Measurements from ENCODE around the gene SGPL1.

The SGPL1 gene

GRCh38 chr10:70886921-70887665, 71.3 kb downstream of the SGPL1 start:
- no peak for DNase-seq

DNA sequence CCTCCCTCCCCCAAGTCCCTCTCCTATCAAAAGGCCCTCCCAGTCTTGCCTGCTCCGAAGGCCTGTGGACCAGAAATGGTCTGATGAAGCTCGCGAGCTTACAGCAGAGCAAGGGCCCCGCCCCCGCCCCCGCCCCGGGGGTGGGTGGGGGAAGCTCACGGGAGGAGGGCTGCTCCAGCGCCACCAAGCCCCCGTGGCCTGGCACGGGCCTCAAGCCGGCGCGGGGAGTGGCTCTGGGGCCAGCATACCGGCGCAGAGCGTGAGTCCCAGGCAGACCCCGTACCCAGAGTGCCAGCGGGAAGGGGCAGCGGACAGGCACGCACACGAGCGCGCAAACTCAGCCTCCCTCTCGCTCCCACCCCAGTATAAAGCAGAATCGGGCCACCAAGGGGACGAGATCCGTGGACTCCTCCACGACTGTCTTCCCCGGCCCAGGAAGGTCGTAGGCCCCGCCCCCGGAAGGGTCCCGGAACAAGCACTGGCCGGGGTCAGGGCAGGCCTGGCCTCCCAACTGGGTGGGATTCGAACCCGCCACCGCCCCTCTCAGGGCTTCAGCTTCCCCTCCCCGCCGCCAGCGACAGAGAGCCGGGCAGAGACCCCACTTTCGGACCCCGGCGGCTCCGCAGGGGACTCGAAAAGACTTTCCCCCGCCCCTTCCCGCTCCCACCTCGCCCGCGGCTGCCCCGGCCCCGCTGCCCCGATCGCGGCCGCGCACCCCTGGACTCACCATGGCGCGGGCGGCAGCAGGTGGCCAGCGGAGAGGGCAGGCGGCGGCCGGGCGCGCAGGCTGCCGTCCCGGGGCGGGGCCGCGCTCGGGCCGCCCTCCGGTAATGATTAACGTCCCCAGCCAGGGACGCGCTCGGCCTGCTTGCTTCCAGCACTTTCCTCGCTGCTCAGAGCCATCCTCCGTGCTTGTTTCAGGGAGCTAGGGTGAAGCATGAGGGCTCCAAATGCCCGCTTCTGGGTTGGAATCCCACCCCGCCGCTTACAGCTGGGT, 72.4 kb downstream of the SGPL1 start, which contains the start of gene PCBD1:
PCBD1 (minus strand) TSS at position 762 of the 997 bp plus-strand sequence; CDS start at position 730, 32 bp downstream.
- DNase-seq = no peak

DNA sequence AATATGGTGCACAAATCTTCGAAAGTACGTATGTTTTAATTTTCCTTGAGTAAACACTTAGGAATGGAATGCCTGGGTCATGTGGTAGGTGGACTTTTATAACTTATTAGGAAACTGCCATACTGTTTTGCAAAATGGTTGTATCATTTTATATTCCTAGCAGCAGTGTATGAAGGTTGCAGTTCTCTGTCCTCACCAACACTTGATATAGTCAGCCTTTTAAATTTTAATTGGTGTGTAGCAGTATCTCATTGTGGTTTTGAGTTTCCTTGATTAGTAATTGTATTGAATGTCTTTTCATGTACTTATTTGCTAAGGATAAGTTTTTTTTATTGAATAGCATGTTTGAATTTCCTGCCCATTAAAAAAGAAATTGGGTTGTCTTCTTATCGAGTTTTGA, 73.5 kb downstream of the SGPL1 start:
- no peak for DNase-seq

GRCh38 chr10:70890917-70891431, 75.2 kb downstream of the SGPL1 start:
- DNase-seq = no peak

- DNase-seq = no peak
These were observed 75.9 kb downstream of the SGPL1 start for GRCh38 chr10:70891627-70892026.

- no peak for DNase-seq
These were observed 76.9 kb downstream of the SGPL1 start for GRCh38 chr10:70892631-70893030.

DNA sequence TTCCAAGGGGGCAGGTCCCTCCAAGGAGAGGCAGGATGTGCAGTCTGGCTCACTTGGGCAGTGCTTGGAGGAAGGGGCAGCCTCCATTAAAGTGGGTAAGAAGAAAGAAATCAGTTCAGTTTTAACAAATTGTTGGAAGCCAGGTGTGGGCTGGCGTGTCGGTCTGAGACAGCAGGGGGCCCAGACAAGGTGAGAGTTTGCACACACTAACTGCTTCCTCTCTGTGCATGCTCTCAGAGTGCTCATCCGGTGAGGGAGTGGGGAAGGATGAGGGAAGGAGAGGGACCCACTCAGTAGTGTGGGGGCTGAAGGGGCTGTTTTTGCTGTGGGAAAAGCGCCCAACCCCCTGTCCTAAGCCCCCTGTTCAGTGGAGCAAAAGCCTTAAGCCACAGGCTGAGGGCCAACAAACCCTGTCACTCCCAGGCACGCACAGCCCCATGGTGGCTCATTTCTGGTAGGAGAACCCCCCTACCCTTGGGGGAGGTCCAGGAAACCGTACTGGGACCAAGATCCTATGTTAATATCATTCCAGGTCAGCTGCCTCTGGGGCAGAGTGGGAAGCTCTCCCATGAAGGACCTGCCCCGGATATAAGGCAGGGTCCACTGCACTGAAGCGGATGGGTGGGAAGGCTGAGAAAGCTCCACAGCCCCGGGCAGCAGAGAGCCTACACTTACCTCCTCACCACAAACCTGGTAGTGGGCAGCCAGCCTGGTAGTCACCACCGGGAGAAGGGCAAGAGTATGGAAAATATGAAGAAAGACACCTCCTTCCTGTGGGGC, 77.7 kb downstream of the SGPL1 start:
- no peak for DNase-seq

GRCh38 chr10:70894416-70894815, 78.7 kb downstream of the SGPL1 start:
- no peak for DNase-seq

DNA sequence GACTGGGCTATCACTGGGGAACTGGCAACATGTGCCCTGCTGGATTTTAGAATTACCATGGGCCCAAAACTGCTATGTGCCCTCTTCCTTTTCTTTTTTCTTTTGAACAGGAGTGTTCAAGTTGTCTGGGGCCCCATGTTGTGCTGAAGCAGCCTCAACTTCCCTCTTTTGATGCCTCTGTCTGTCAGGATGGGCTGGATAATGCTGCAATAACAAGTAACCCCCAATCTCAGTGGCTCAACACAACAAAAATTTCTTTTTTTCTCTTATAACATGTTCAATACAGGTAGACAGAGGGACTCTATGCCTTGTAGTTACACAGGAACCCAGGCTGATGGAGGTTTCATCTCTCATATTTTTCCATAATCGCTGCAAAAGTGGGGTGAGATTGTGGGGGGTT, 80.8 kb downstream of the SGPL1 start:
- DNase-seq = no peak

DNA sequence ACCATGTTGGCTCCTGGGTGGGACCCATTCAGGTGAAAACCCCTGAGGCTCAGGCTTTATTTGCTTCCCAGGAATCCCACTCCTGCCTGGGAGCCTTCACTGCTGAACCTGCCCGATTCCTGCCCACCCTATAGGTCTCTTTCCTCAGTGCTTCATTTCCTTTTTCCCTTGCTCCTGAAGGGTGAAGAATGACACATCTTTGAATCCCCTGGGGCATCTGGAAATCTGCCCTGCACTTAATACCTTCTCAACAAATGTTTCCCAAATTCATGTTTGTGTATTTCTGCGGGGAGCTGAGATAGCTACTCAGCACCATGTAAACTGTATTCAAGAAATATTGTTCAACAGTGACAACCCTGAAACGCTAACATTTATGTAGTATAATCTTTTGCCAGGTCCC, 82.9 kb downstream of the SGPL1 start:
- DNase-seq = no peak

DNA sequence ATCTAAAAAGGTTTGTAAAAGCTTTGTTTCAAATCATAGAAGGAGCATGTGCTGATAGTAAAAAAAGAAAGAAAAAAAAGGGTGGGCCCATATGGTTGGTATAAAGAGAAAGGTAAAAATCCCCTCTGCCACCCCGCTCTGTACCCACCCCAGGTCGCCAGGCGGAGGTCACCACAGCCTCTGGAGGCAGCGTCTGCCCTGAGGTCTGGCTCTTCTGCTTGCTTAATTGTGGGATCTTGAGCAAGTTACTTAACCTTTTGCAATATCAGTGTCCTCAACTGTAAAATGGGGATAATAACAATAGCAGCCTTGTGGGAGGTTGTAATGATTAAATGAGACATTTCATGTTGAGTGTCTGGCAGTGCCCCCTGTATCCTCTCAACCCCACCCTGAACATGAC, 83.3 kb downstream of the SGPL1 start:
- DNase-seq = no peak

DNA sequence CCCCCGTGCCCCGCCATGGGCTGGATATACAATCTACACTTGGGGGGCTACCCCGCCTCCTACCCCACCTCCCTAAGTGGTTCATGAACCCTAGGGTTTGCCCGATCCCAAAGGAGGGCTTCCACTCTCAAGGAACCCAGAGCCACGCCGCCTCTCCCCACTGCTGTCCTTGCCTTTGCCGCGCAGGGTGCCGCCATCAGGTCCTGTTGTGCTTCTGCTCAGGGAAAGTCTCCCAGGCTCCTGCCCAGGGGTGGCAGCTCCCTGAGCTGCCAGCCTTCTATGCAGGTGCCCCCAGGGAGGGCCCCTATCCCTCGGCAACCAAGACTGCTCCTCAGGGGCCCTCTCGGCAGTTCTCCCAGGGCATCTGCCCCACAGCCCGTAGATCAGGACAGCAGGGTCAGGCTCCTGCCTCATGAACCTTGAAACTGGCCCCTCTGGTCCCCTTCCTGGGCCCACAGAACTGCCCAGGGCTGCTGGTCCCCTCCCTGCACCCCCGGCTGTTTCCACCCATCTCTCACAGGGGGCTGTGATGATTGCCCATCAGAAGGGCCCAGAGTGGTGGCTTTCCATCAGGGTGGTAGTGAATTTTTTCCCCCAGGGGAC, 85.6 kb downstream of the SGPL1 start:
- no peak for DNase-seq

GRCh38 chr10:70902661-70903261, 87.0 kb downstream of the SGPL1 start:
- DNase-seq = no peak

GRCh38 chr10:70903262-70903921, 87.6 kb downstream of the SGPL1 start:
- no peak for DNase-seq

DNA sequence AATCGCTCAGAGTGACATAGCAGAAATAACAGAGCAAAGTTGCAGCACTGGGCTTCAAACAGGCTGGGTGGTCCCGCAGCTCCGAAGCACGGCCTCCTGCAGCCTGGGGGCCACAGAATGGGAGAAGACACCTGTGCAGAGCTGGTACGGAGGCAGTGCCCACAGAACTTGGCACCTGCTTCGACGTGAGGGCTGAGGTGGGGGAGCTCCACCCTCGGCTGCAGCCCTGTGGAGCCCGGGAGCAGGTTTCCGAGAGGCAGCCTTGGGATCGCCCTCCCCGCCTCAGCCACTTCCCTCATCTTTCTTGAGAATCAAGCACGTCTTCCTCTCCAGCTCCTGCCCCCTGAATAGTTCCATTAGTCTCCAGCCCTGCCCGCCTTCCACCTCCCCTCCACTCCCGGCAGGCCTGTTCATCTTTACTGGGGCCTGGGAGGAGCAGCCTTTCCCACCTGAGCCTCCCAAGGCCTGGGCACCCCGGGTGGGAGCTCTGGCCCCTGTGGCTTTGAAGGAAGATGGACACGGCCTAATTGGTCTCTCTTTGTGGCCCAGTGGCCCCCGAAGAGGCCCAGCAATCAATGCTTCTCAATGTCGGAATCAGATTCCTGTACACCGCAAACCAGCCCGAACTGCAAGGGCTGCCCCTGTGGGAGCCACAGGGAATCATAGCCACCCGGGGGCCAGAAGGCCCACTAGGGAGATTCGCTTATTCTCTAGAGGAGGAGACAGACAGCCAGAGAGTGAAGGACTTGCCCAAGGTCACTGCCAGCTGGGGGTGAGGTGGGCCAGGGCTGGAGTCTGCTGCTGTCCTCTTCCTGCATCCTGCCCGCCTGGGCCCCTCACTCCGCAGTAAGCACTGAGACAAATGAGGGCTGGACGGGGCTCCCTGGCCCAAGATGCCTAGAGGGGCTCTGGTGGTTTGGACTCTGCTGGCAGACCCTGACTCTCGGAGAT, 89.6 kb downstream of the SGPL1 start:
- DNase-seq = no peak

DNA sequence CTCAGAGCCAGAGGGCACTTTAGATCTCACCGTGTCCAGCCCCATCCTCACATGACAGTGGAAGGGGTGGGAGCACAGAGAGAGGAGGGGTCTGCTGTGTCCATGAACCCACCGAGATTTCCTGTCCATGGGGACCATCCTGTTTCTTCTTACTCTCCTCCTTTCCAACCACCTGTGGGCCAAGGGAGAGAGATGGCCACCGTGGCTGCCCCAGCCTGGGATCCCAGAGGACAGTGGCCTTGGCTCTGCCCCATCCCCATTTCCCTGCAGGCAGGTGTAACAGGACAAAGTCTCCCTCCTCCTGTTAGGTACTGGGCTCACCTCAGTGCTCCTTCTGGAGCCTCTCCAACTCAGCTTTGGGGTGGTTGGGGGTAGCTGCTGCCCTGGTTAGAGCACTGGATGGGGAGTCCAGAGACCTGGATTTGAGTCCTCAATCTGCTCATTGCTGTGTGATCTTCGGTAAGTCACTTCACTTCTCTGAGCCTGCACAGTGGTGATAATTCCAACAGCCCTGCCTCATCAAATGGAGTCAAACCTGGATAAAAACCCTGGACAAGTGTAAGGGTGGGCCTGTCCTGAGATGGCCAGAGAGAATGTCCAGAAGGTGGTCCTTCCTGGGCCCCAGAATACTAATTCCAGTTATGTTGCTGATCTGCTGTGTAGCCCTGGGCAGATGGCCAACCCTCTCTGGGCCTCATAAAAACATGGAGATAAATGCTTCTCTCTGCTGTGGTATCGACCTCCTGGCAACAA, 90.5 kb downstream of the SGPL1 start:
- no peak for DNase-seq

DNA sequence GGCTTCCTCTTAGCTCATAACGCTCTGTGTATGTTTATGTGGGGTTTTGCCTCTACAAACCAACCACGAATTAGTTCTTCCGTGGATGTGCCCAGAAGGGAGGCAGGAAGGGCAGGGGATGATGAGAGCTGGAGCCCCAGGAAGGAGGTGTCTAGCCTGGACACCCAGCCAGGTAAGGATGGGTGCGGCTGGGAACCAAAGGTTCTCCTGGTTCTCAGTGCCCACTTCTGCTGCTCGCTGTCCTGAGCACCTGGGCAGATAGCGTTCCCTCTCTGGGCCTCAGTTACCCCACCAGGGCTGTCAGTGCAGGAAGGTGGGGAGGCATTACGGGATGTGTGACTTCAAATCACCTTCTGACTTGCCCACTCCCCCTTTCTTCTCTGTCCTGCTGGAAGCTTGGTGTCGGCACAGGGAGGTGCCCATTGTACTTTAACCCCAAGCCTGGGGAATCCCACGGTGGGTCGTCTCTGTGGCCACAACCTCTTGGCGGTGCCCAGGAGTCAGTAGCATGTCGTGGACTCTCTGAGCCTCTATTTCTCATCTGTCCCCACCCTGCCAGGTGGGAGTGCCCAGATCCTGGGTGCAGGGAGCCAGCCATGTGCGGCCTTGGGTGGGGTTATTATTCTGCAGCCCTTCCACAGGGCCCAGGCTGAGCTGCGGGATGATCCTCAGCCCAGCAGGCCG, 91.3 kb downstream of the SGPL1 start:
- no peak for DNase-seq

GRCh38 chr10:70907637-70908405, 92.1 kb downstream of the SGPL1 start:
- no peak for DNase-seq

Measured in NK-92 treated with Interleukin-12 subunit alpha and Interleukin-12 subunit beta, amount 100 ng/mL, for 24 hours (cell line).